Endothelial cell of umbilical vein (primary cell): Measurements from ENCODE around the gene FILIP1L. TPM values are rescaled to one million over a fixed set of nuclear protein-coding genes. Genes with fewer than 3 reads are reported as not detected.

ENCODE experiments used
- BruUV-seq: library from RNA; stranded (reverse); fragments of 400-500 nt; replicated peaks from 2 replicates; lab custom pipeline; 2021; lab: Mats Ljungman, UMichigan
- CTCF ChIA-PET: fragments of 300-600, 350-600 bp; sonication (Branson Sonifier 250); formaldehyde crosslinking; loops from one replicate; lab custom pipeline; 2021; ENCODE audit warnings: antibody characterized with exemption, inconsistent platforms; lab: Charles Lee
- POLR2A ChIA-PET: fragments of 300-600, 350-600 bp; sonication (Branson Sonifier 250); formaldehyde crosslinking; loops from one replicate; lab custom pipeline; 2021; ENCODE audit warnings: antibody characterized with exemption, inconsistent platforms; lab: Charles Lee
- DNase-seq: peaks from one replicate; pipeline ENCODE4 v3.0.0-alpha.2; 2011; ENCODE audit warnings: low read depth, low spot score
- FAIRE-seq: peaks from 2 replicates; lab custom pipeline; 2011; peaks lifted over from hg19 to GRCh38; lab: Jason Lieb, UNC
- H2AFZ ChIP-seq: 2 replicates; pipeline ENCODE4 v1.6.0; 2012; ENCODE audit warnings: low read depth, low read length, control low read depth, inconsistent platforms
- H3K27ac ChIP-seq: 2 replicates; pipeline ENCODE4 v1.5.1; 2011; ENCODE audit warnings: low read depth, mild to moderate bottlenecking, control low read depth, low read length, moderate library complexity; ENCODE audit not compliant: insufficient read depth
- H3K27me3 ChIP-seq, 2 experiments: 2 replicates each; pipeline versions ENCODE4 v1.6.0 to v1.6.1; 2011; ENCODE audit warnings: low read length in 2 of 2, mixed read lengths in 1 of 2; ENCODE audit not compliant: control insufficient read depth in 2 of 2, insufficient read depth in 2 of 2
- H3K36me3 ChIP-seq, 2 experiments: 2 replicates in 1 of 2; 3 replicates in 1 of 2; pipeline ENCODE4 v1.5.1; 2011; ENCODE audit warnings: low read length in 2 of 2, mild to moderate bottlenecking in 1 of 2, moderate library complexity in 1 of 2; ENCODE audit not compliant: control insufficient read depth in 2 of 2, insufficient read depth in 2 of 2; ENCODE audit errors: extremely low read depth in 1 of 2
- H3K4me1 ChIP-seq: 3 replicates; pipeline ENCODE4 v1.5.1; 2011; ENCODE audit warnings: mild to moderate bottlenecking, low read length; ENCODE audit not compliant: control insufficient read depth, insufficient read depth; ENCODE audit errors: extremely low read depth
- H3K4me2 ChIP-seq: 2 replicates; pipeline ENCODE4 v1.6.1; 2011; ENCODE audit warnings: low read length, control low read depth, mixed read lengths; ENCODE audit not compliant: insufficient read depth
- H3K4me3 ChIP-seq, 3 experiments: fragments of 200-600 bp in 1 of 3; sonication (generic), shearing (Covaris generic) in 1 of 3; replicated peaks in 1 of 3; 2 replicates each; pipeline ENCODE4 v1.5.1; 2011 to 2016; ENCODE audit warnings: control low read depth in 3 of 3, low read length in 3 of 3, mild to moderate bottlenecking in 2 of 3, inconsistent platforms in 1 of 3, low read depth in 1 of 3, moderate library complexity in 1 of 3; ENCODE audit not compliant: insufficient read depth in 1 of 3
- H3K79me2 ChIP-seq: 2 replicates; pipeline ENCODE4 v1.6.0; 2012; ENCODE audit warnings: low read length, inconsistent platforms; ENCODE audit not compliant: control insufficient read depth, insufficient read depth
- H3K9ac ChIP-seq: replicated peaks from 2 replicates; pipeline ENCODE3; 2011; ENCODE audit warnings: low read length, control low read depth; ENCODE audit not compliant: insufficient read depth; ENCODE audit errors: extremely low read depth
- H3K9me1 ChIP-seq: replicated peaks from 3 replicates; pipeline ENCODE4 v1.6.0; 2011; ENCODE audit warnings: mild to moderate bottlenecking, low read length; ENCODE audit not compliant: control insufficient read depth, insufficient read depth; ENCODE audit errors: extremely low read depth
- H3K9me3 ChIP-seq: replicated peaks from 2 replicates; pipeline ENCODE4 v1.5.1; 2012; ENCODE audit warnings: low read length, inconsistent platforms; ENCODE audit not compliant: control insufficient read depth, insufficient read depth
- H4K20me1 ChIP-seq: replicated peaks from 2 replicates; pipeline ENCODE3; 2011; ENCODE audit warnings: mild to moderate bottlenecking, low read length; ENCODE audit not compliant: control insufficient read depth, insufficient read depth; ENCODE audit errors: extremely low read depth
- FOS ChIP-seq: IDR thresholded peaks from 2 replicates; pipeline ENCODE4 v1.6.1; 2011; ENCODE audit warnings: mild to moderate bottlenecking, low read length, moderate library complexity, borderline replicate concordance; ENCODE audit not compliant: insufficient read depth
- JUN ChIP-seq: IDR thresholded peaks from 2 replicates; pipeline ENCODE4 v1.6.1; 2011; ENCODE audit warnings: borderline replicate concordance, low read depth; ENCODE audit not compliant: insufficient read length, insufficient read depth
- dilution Hi-C: fragments of 300-500 bp; cut with MboI; formaldehyde crosslinking; loops from one replicate; pipeline ENCODE4 v1.15.0; 2019; ENCODE audit warnings: low sequenced_read_pairs; ENCODE audit not compliant: extremely low pct_ligation_motif_present
- intact Hi-C: fragments of 100-400 bp; cut with micrococcal nuclease; formaldehyde crosslinking; loops from one replicate; pipeline ENCODE4 v1.10.0; 2022
- polyA plus RNA-seq, 4 experiments: library from polyadenylated mRNA; depleted of rRNA in 3 of 4; stranded (reverse) in 3 of 4; unstranded in 1 of 4; fragments of >200 nt; gene quantifications; 2 replicates each; pipeline versions ENCODE4 v1.2.1 to v1.2.3, GENCODE V29; 2011 to 2012; ENCODE audit warnings: missing spikeins in 1 of 4
- total RNA-seq: library from RNA; stranded (reverse); gene quantifications from 2 replicates; pipeline ENCODE4 v1.2.3, GENCODE V29; 2021
- TF ChIP-seq, protein P1 (sequence below): IDR thresholded peaks from 2 replicates; pipeline ENCODE4 v1.6.1; 2011; ENCODE audit not compliant: insufficient read depth, insufficient read length
- TF ChIP-seq, protein P2 (sequence below), 2 donors: IDR thresholded peaks; 1 replicate in 1 of 2; 2 replicates in 1 of 2; pipeline ENCODE4 v1.5.1; 2011; ENCODE audit warnings: low read length in 2 of 2, mild to moderate bottlenecking in 2 of 2, moderate library complexity in 2 of 2, control low read depth in 1 of 2, inconsistent platforms in 1 of 2, low read depth in 1 of 2; ENCODE audit not compliant: insufficient read depth in 1 of 2; ENCODE audit errors: extremely low read depth in 1 of 2

The FILIP1L gene
- total and polyA plus RNA-seq, 2 donors (not counting 3 experiments of a cell fraction or from before 2014, with no cell fraction given): 26.0 to 29.9 TPM

DNA sequence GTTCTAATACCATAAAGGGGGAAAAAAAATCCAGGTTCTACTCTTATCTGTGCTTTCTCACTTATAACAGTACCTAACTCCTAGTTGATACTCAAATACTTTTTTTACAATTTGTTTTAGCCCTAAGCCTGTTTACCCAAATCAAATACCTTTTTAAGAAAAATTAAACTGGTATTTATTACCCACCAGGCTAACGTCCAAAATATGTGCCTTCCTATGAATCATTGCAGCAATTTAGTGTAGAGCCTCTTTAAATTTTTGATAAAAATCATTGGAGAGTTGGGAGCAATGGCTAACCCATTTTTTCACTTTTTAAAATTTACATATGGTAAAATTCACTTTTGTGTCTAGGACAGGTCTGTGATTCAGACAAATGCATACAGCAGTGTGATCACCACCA lies 27.9 kb downstream of the FILIP1L start:
- intact Hi-C loops (no loop called here), dilution Hi-C loops (no loop called here)
- peaks cover 5% of the 10 kb centered on the region for H3K4me1 ChIP-seq
- no peak overlapping the region for H3K27ac ChIP-seq
- ChIA-PET CTCF (interaction anchor here (0.8 to 1.8 kb wide), 6 partner anchors 12 to 255 kb away, joined by 3 to 7 read pairs (median 4); no protein-coding TSS in a partner anchor), POLR2A (no interaction called here)
- H3K9me3 ChIP-seq: no peaks in the 10 kb centered on the region
- no peak overlapping the region for H3K4me2 ChIP-seq
- no peak overlapping the region for H2AFZ ChIP-seq
- FAIRE-seq (no peak), DNase-seq (no peak)
- no peaks in the 10 kb centered on the region for H3K27me3 ChIP-seq
- no peaks in the 10 kb centered on the region for H3K36me3 ChIP-seq
- H4K20me1 ChIP-seq: no peaks in the 10 kb centered on the region
- no TSS peak for BruUV-seq
- no peaks in the 10 kb centered on the region for H3K79me2 ChIP-seq
- no peak overlapping the region for H3K4me3 ChIP-seq
- H3K9ac ChIP-seq: no peak overlapping the region
- H3K9me1 ChIP-seq: no peaks in the 10 kb centered on the region
- TF ChIP-seq, protein P1, sequence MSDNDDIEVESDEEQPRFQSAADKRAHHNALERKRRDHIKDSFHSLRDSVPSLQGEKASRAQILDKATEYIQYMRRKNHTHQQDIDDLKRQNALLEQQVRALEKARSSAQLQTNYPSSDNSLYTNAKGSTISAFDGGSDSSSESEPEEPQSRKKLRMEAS: no peak
- no peak for TF ChIP-seq FOS
- TF ChIP-seq JUN: no peak
- TF ChIP-seq, protein P2, sequence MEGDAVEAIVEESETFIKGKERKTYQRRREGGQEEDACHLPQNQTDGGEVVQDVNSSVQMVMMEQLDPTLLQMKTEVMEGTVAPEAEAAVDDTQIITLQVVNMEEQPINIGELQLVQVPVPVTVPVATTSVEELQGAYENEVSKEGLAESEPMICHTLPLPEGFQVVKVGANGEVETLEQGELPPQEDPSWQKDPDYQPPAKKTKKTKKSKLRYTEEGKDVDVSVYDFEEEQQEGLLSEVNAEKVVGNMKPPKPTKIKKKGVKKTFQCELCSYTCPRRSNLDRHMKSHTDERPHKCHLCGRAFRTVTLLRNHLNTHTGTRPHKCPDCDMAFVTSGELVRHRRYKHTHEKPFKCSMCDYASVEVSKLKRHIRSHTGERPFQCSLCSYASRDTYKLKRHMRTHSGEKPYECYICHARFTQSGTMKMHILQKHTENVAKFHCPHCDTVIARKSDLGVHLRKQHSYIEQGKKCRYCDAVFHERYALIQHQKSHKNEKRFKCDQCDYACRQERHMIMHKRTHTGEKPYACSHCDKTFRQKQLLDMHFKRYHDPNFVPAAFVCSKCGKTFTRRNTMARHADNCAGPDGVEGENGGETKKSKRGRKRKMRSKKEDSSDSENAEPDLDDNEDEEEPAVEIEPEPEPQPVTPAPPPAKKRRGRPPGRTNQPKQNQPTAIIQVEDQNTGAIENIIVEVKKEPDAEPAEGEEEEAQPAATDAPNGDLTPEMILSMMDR (IDR thresholded peaks at IDR 0.05; ENCODE audit: extremely low read depth in 1 of 2, insufficient read depth in 1 of 2, low read depth in 1 of 2, low read length in 2 of 2): no peak
